MM.1S (cell line): ENCODE measurements around the gene TGOLN2.
A peak's percentile ranks its signal among the peaks of the same experiment; 100 is the strongest.

Source experiments
- DNase-seq: peaks from one replicate; pipeline ENCODE4 v3.0.0-alpha.2; 2015
- H2AFZ ChIP-seq: fragments of 300-600 bp; sonication (generic); 2 replicates; pipeline ENCODE4 v1.6.0; 2016; ENCODE audit warnings: antibody characterized with exemption, low read length
- H3F3A ChIP-seq: fragments of 300-600 bp; sonication (generic); 2 replicates; pipeline ENCODE4 v1.6.1; 2016; ENCODE audit warnings: mild to moderate bottlenecking, antibody characterized with exemption, low read length, moderate library complexity, mixed read lengths; ENCODE audit not compliant: insufficient read depth
- H3K27ac ChIP-seq: fragments of 300-600 bp; sonication (generic); 2 replicates; pipeline ENCODE4 v1.5.1; 2016; ENCODE audit warnings: mild to moderate bottlenecking, low read length
- H3K27me3 ChIP-seq: fragments of 300-600 bp; sonication (generic); replicated peaks from 2 replicates; pipeline ENCODE4 v1.6.0; 2016; ENCODE audit warnings: low read length; ENCODE audit not compliant: insufficient read depth
- H3K36me3 ChIP-seq: fragments of 300-600 bp; sonication (generic); replicated peaks from 2 replicates; pipeline ENCODE4 v1.6.1; 2016; ENCODE audit warnings: mild to moderate bottlenecking, low read length, mixed read lengths; ENCODE audit not compliant: insufficient read depth
- H3K4me1 ChIP-seq: fragments of 300-600 bp; sonication (generic); 2 replicates; pipeline ENCODE4 v1.6.1; 2016; ENCODE audit warnings: low read length, mixed read lengths
- H3K4me2 ChIP-seq: fragments of 300-600 bp; sonication (generic); 2 replicates; pipeline ENCODE4 v1.6.0; 2016; ENCODE audit warnings: low read depth, low read length
- H3K4me3 ChIP-seq: fragments of 300-600 bp; sonication (generic); 2 replicates; pipeline ENCODE4 v1.5.1; 2016; ENCODE audit warnings: low read length, mixed read lengths
- H3K79me2 ChIP-seq: fragments of 300-600 bp; sonication (generic); 2 replicates; pipeline ENCODE4 v1.6.1; 2016; ENCODE audit warnings: mixed run types, low read length, mixed read lengths
- H3K9ac ChIP-seq: fragments of 300-600 bp; sonication (generic); 2 replicates; pipeline ENCODE4 v1.6.1; 2016; ENCODE audit warnings: low read length, mixed read lengths
- H3K9me2 ChIP-seq: fragments of 300-600 bp; sonication (generic); replicated peaks from 2 replicates; pipeline ENCODE4 v1.6.1; 2016; ENCODE audit warnings: mild to moderate bottlenecking, low read length, mixed read lengths; ENCODE audit not compliant: insufficient read depth
- H3K9me3 ChIP-seq: fragments of 300-600 bp; sonication (generic); replicated peaks from 2 replicates; pipeline ENCODE4 v1.6.1; 2016; ENCODE audit warnings: mild to moderate bottlenecking, low read length, mixed read lengths; ENCODE audit not compliant: insufficient read depth
- H4K20me1 ChIP-seq: fragments of 300-600 bp; sonication (generic); 2 replicates; pipeline ENCODE4 v1.6.1; 2016; ENCODE audit warnings: mild to moderate bottlenecking, low read length, moderate library complexity, mixed read lengths; ENCODE audit not compliant: insufficient read depth
- CTCF ChIP-seq: fragments of 300-600 bp; sonication (generic); IDR thresholded peaks from 2 replicates; pipeline ENCODE4 v1.5.1; 2016; ENCODE audit warnings: antibody characterized with exemption, low read length, mixed read lengths
- EZH2 ChIP-seq: fragments of 300-600 bp; sonication (generic); optimal IDR thresholded peaks from 2 replicates; pipeline ENCODE3; 2017; ENCODE audit warnings: low read depth, mild to moderate bottlenecking, antibody characterized with exemption, low read length, mixed read lengths
- EZH2phosphoT487 ChIP-seq: fragments of 300-600 bp; sonication (generic); IDR thresholded peaks from 2 replicates; pipeline ENCODE4 v1.6.1; 2018; ENCODE audit warnings: antibody characterized with exemption, low read length

The TGOLN2 gene

GRCh38 chr2:85308896-85309555, 18.8 kb downstream of the TGOLN2 start:
- peak overlapping the region; percentile 58 for H3K4me3 ChIP-seq
- H2AFZ ChIP-seq, result peak overlapping the region; percentile 54; the same call in 1 of the 2 replicates
- H3F3A ChIP-seq, result peaks cover 25% of the 10 kb centered on the region
- H3K4me1 ChIP-seq, result peaks cover 28% of the 10 kb centered on the region
- no peak for TF ChIP-seq EZH2phosphoT487
- TF ChIP-seq CTCF, result no peak
- no peak for TF ChIP-seq EZH2
- peak overlapping the region; percentile 95 for H3K27ac ChIP-seq
- peak overlapping the region; percentile 99 for H3K4me2 ChIP-seq
- no peaks in the 10 kb centered on the region for H4K20me1 ChIP-seq
- no peaks in the 10 kb centered on the region for H3K9me2 ChIP-seq
- no peaks in the 10 kb centered on the region for H3K79me2 ChIP-seq
- no peaks in the 10 kb centered on the region for H3K36me3 ChIP-seq
- H3K27me3 ChIP-seq, result no peaks in the 10 kb centered on the region
- no peaks in the 10 kb centered on the region for H3K9me3 ChIP-seq
- H3K9ac ChIP-seq, result peak overlapping the region; percentile 66
- DNase-seq, result peak; percentile 71

- Histone ChIP-seq H3K79me2 (no peaks in the 10 kb centered on the region), H3K9me3 (no peaks in the 10 kb centered on the region), H3K4me3 (no peak overlapping the region), H2AFZ (no peak overlapping the region), H3K4me1 (peaks cover 28% of the 10 kb centered on the region), H3K4me2 (peak overlapping the region; percentile 99; the same call in 1 of the 2 replicates), H3K9ac (no peak overlapping the region), H3F3A (peaks cover 25% of the 10 kb centered on the region), H3K9me2 (no peaks in the 10 kb centered on the region), H3K27me3 (no peaks in the 10 kb centered on the region), H3K27ac (no peak overlapping the region), H3K36me3 (no peaks in the 10 kb centered on the region), H4K20me1 (no peaks in the 10 kb centered on the region)
- DNase-seq, result no peak
- TF ChIP-seq EZH2phosphoT487 (no peak), CTCF (no peak), EZH2 (no peak)
Observed at GRCh38 chr2:85308201-85308600, 19.6 kb downstream of the TGOLN2 start.

DNA sequence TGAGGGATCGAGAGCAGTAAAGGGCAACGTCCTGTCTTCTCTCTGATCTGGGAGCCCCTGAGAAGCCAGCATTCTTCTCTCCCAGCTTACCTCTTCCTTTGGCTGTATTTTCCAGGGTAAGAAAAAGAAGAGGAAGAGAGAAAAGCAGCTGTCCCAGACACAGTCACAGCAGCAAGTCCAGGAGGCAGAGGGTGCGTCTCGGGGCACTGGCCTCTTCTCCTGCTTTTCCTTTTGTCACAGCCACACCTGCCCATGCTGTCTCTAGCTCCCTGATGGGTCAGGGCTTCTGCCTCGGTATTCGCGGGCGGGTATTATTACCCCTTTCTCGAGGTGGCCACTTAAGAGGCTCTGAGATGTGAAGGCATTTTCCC, 20.3 kb downstream of the TGOLN2 start:
- Histone ChIP-seq H3K9ac (no peak overlapping the region), H3K4me2 (no peak overlapping the region)

More for the DNA sequence above, 20.3 kb downstream of the TGOLN2 start:
- TF ChIP-seq CTCF, result no peak
- no peak for TF ChIP-seq EZH2
- no peak for TF ChIP-seq EZH2phosphoT487
- Histone ChIP-seq H3K9me3 (no peaks in the 10 kb centered on the region), H3K27me3 (no peaks in the 10 kb centered on the region), H3K4me1 (peaks cover 28% of the 10 kb centered on the region), H4K20me1 (no peaks in the 10 kb centered on the region), H3F3A (peaks cover 25% of the 10 kb centered on the region), H2AFZ (no peak overlapping the region), H3K27ac (no peak overlapping the region), H3K79me2 (no peaks in the 10 kb centered on the region), H3K9me2 (no peaks in the 10 kb centered on the region), H3K36me3 (no peaks in the 10 kb centered on the region), H3K4me3 (no peak overlapping the region)
- no peak for DNase-seq
